HG03280 (cell line): ENCODE measurements around the gene MTRF1.

Experiments used
- ATAC-seq: cut with Tn5 transposase; IDR thresholded peaks from one replicate; pipeline ENCODE4 v1.9.1; 2021; ENCODE audit warnings: mild to moderate bottlenecking, moderate library complexity; ENCODE audit not compliant: unreplicated experiment

Gene MTRF1

GRCh38 chr13:41231025-41231677, 32.2 kb downstream of the MTRF1 start:
- ATAC-seq: no peak

GRCh38 chr13:41229356-41229755, 34.0 kb downstream of the MTRF1 start:
- ATAC-seq: no peak

GRCh38 chr13:41224113-41225110, 39.0 kb downstream of the MTRF1 start:
- no peak for ATAC-seq

GRCh38 chr13:41222259-41222852, 41.0 kb downstream of the MTRF1 start:
- peak; percentile 64 for ATAC-seq

GRCh38 chr13:41220401-41220800, 43.0 kb downstream of the MTRF1 start:
- no peak for ATAC-seq

- no peak for ATAC-seq
Observed at GRCh38 chr13:41216160-41216559, 47.2 kb downstream of the MTRF1 start.

GRCh38 chr13:41213919-41214318, 49.5 kb downstream of the MTRF1 start:
- ATAC-seq: no peak

GRCh38 chr13:41213316-41213715, 50.1 kb downstream of the MTRF1 start:
- no peak for ATAC-seq

GRCh38 chr13:41212881-41213280, 50.5 kb downstream of the MTRF1 start:
- ATAC-seq: no peak

GRCh38 chr13:41211062-41211461, 52.3 kb downstream of the MTRF1 start:
- ATAC-seq: no peak

GRCh38 chr13:41206467-41206866, 56.9 kb downstream of the MTRF1 start:
- ATAC-seq: no peak

GRCh38 chr13:41203810-41204209, 59.6 kb downstream of the MTRF1 start:
- no peak for ATAC-seq

GRCh38 chr13:41200126-41200525, 63.2 kb downstream of the MTRF1 start:
- no peak for ATAC-seq

- no peak for ATAC-seq
Observed at GRCh38 chr13:41199526-41199925, 63.9 kb downstream of the MTRF1 start.

- ATAC-seq: no peak
Observed at GRCh38 chr13:41199079-41199478, 64.3 kb downstream of the MTRF1 start.

GRCh38 chr13:41196620-41197019, 66.8 kb downstream of the MTRF1 start:
- no peak for ATAC-seq

GRCh38 chr13:41196011-41196410, 67.4 kb downstream of the MTRF1 start:
- no peak for ATAC-seq

- peak; percentile 96 for ATAC-seq
Observed at GRCh38 chr13:41193919-41194824, 69.2 kb downstream of the MTRF1 start, which contains the start of gene KBTBD7. Gene KBTBD7, minus strand, starts transcription at chr13:41194569. Its CDS starts 312 bp downstream, at chr13:41194257.

- no peak for ATAC-seq
Observed at GRCh38 chr13:41193469-41193868, 69.9 kb downstream of the MTRF1 start.

GRCh38 chr13:41188584-41188983, 74.8 kb downstream of the MTRF1 start:
- no peak for ATAC-seq
